HG03558 (cell line): ENCODE measurements around the gene STK26.
"Not testable (repeated sequence)": the region's sequence is repeated elsewhere in the genome, so short reads cannot be mapped to it uniquely, and the experiment has no call there.

Experiments
- ATAC-seq: cut with Tn5 transposase; IDR thresholded peaks from one replicate; pipeline ENCODE4 v1.9.1; 2021; ENCODE audit warnings: moderate number of reproducible peaks; ENCODE audit not compliant: unreplicated experiment; ENCODE audit errors: extremely low read depth

STK26 gene

DNA sequence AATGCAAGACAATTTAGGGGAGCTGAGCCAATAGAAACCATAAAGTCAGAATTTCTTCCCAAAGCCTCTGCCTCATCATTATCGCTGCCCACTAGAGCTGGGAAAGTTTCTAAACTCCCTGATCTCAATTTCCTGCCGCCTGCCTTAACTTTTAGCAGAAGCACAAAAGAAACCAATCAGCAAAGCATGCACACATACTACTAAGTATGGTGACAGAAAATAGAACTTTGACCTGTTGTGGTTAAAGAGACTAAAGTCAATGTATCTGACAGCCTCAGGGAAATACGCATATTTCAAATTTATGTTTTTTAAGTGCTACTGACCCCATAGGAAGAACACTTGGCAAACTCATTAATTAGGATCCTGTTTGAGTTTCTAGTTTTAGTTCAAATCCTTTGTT is 10.1 kb downstream of the STK26 start:
- no peak for ATAC-seq

DNA sequence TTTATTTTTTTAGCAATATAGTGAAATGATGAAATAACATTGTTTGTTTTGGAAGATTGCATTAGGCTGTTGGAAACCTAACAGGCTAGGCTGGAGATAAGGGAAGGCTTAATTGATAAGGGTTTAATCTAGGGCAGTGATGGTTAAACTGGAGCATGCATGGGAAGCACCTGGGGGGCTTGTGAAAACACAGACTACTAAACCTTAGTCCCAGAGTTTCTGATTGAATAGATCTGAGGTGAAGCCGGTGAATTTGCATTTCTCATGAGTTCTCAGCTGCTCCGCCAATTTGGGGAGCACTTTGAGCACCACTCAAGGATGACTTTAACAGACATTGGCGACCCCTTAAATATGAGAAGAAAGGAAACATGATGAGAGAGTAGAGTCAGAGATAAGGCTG is 11.5 kb downstream of the STK26 start:
- no peak for ATAC-seq

DNA sequence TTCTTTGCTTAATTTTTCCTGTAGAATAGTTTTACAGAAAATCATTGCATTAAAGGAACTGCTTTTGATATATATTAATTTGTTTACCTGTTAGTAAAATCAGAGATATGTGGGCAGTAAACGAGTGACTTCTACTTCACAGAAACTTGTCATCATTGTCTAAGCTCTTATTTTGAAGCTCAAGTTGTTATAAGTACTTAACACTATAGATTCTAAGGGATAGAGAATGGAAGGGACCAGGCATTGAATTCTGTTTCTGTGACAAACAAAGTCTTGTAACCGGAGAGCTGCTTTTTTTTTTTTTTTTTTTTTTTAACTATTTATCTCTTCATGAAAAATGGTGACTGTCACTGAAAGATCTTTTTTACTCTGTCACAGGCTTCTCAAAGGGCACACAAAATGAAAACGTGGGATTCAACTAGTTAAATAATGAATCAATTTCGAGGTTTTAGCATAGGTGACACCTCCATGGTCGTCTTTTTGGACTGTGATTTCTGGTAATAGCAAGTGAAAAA is 14.4 kb downstream of the STK26 start:
- ATAC-seq: no peak

DNA sequence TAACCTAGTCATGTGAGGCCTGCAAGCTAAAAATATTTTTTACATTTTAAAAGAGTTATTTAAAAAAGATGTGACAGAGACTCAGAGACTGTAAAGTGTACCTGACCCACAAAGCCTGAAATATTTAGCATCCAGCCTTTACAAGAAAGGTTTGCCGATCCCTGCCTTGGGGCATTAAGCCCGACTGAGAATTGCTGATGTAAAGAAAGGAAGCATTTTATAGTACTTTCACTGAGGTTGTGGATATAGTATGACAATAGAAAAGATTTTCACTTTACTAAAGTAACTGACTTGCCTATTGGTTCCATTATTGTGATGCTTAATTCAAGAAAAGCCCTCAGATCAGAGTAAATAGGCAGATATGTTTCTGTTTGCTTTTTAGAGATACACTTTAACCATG is 17.0 kb downstream of the STK26 start:
- ATAC-seq: no peak

DNA sequence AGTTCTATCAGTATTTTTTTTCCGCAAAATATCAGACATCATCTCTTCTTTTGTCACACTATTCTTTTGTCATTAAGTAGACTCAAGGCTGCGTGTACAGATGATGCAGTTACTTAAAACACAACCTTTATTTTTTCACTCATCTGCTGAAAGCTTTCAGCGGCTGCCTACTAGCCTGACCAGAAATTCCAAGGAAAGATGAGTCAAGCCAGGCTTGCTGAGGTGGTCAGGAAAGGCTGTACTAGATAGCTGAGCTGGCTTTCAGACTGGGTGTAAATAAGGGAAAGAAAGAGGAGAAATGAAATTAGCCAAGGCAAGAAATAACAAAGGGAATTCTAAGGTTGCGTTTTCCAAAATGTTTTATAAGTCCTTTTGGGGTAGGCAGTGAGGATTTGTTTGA is 17.9 kb downstream of the STK26 start:
- ATAC-seq: no peak

DNA sequence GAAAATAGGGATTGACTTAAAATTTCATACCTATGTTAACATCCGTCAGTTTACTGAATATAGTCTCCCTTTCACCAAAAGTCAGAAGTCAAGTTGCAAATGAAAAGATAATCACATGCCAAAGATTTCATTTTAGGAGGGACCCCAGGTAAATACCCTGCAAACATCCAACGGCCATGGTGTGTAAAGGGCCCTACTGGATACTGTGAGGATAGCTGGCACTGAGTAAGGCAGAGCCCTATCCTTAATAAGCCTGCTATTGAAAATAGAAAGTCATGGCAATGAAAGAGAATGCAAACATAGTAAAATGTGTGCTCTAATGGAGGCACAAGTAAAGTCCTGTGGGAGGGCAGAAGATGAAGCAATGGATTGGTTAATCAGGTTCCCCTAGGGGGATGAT is 20.9 kb downstream of the STK26 start:
- ATAC-seq: no peak

DNA sequence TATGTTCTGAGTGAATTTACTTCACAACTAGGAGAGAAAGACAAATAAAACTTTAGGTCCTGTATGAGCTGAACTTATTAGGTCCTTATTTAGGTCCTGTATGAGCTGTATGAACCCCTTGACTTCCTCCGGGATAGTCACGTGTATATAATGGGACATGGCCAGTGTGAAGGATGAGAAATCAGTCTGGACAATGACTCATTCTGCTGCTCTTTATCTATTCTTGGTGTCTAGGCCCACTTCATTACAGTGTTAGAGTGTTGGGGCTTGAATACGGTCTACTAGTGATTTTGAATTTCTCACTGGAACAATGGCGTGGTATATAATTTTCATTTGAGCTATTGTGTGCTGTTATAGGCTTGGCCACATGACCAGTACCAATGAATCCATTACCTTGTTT is 21.9 kb downstream of the STK26 start:
- ATAC-seq: no peak

DNA sequence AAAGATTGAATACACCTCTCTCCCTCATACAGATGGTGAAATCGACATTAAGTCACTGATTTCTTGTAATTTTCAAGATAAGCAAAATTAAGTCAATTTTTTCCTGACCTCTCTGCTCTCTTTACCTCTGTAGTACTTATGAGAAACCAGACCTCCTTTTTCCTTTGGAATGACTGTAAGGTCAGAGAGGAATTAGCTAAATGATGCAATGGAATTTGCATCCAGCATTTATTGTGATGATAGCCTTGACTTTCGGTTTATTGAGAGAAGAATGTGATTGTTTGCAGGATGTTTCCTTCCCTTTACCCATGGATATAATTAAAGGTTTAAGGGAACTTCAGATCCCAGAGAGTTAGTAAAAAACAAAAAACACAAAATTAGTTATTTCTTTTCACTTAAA is 22.4 kb downstream of the STK26 start:
- ATAC-seq: no peak

DNA sequence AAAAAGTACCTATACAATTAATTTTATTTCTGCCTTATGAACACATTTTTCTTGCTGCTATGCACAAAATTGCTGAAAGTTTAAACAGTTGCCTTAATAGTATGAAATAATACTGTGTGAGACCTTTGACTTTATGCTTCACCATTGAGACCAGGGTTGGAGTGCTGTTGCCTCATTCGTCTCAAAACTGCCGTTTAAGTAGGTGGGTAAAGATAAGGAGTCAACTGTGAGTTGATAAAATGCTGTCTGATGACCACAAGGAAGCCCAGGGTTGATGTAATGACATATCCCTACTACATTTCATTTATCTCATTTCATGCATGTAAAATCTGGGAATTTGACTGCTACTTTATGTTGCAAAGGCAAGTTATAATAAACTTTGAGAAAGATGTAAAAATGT is 23.4 kb downstream of the STK26 start:
- no peak for ATAC-seq

DNA sequence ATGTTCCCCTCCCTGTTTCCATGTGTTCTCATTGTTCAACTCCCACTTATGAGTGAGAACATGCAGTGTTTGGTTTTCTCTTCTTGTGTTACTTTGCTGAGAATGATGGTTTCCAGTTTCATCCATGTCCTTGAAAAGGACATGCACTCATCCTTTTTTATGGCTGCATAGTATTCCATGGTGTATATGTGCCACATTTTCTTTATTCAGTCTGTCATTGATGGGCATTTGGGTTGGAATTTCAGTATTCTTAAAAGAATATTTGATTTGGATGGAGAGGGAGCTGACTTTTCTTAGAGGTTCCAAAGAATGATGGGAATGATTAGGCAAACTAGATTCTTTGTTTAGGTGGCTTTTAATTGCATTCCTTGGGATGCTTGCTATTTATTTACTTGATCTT is 28.7 kb downstream of the STK26 start:
- not testable (repeated sequence) for ATAC-seq

DNA sequence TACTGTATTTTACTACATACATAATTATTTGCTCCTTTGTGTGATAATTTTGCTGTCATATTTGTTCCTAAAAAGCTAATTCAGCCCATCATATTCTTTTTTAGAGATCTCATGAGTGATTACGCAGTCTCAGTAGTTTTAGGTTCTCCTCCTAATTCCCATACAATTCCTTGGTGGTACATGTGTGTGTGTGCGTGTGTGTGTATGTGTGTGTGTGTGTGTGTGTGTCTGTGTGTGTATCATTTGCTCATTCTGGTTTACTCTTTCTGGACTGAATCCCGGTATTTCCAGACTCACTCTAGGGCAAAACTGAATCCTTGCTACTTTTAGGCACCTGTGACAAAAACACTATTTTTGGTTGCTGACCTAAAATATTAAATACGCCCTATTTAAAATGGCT is 34.9 kb downstream of the STK26 start:
- ATAC-seq: no peak

DNA sequence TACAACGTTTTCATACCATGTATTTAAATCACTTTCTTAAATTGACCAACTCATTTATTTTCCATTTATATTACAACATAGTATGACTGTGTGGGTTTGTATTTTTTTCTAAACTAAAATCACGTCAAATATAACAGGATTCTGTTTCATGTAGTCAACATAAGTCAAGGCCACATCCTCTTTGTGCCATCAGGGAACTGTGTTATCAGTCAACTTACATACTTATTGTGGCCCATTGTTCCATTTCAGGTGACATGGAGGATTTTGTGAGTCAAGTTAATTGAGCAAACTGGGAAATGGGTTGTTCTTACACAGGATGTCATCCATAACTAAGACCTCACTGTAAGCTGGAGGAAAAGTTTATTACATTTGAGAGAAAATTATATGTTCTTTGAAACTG is 35.9 kb downstream of the STK26 start:
- ATAC-seq: no peak

DNA sequence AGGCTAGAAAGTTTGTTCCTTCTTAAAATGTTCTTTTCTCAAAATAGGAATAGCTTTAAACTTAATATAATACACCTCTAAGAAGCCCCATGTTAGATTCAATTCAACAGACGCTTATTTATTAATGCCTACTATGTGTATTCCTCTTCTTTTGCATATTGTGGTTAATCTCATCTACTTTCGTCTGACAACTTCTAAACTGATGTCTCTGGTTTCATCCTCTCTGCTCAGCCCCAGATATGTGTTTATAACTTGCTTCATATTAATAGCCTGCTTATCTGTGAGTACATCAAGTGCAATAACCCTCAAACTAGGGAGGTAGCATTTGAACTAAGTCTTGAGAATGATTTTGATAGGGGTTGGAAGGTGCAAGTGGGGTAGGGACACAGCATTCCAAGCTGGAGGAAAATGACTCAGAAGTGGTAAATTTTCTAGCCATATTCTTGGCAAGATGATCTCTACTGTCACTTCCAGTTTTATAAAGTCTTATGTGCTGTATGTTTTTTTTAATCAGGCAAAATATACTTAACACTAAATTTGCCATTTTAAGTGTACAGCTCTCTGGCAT is 37.0 kb downstream of the STK26 start:
- no peak for ATAC-seq

DNA sequence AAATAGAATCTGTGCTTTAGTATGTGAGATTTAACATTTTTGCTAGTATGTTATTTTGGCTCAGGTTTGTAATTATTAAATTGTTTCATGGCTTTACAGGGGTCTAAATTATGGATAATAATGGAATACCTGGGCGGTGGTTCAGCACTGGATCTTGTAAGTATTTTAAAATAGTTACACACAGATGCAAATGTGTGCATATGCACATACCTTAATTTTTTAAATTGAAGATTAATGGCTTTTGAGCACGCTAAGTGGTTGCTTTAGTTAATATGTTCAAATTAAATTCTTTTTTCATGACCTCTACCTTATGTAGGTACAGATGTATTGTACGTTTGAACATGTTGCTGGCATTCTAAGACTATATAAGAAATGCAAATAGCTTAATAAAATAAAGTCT is 40.2 kb downstream of the STK26 start:
- ATAC-seq: no peak

DNA sequence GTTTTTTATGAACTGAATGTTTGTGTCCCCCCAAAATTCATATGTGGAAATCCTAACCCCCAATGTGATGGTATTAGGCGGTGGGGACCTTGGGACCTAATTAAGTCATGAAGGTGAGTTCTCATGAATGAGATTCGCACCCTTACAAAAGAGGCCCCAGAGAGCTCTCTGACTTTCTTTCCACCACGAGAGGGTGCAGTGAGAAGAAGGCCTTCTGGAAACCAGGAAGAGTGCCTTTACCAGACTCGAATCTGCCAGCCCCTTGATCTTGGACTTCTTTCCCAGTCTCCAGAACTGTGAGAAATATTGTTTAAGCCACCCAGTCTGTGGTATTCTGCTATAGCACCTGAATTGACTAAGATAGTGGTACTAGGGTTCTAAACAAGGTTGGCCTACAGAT is 40.8 kb downstream of the STK26 start:
- no peak for ATAC-seq

DNA sequence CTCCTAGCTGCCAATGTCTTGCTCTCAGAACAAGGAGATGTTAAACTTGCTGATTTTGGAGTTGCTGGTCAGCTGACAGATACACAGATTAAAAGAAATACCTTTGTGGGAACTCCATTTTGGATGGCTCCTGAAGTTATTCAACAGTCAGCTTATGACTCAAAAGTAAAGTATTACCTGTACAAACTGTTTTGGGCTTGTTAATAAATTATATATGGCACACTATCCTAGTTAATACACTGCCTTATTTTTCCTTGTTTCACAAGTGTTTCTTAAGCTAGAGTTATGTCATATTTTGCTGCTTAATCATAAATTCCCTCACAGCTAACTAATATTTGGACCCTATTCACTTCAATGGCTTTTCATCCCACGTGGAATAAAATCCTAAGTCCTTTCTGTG is 45.3 kb downstream of the STK26 start:
- no peak for ATAC-seq

DNA sequence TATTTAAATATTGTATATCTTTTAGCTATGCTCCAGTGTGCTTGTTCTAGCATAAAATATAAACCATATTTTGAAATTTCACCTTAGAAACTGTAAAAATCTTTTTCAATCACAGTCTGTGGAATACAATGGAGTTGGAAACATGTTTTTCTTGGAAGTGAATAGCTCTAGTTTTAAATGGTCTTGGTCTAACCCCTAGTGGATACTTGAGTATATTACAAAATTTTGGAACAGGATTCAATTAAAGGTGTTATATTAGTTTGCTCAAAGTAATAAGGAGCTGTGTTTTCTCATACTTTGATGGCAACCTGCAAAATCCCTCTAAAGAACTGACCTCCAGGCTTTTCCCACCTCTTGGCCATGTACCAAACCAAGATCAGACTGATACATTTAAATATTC is 48.2 kb downstream of the STK26 start:
- ATAC-seq: no peak

DNA sequence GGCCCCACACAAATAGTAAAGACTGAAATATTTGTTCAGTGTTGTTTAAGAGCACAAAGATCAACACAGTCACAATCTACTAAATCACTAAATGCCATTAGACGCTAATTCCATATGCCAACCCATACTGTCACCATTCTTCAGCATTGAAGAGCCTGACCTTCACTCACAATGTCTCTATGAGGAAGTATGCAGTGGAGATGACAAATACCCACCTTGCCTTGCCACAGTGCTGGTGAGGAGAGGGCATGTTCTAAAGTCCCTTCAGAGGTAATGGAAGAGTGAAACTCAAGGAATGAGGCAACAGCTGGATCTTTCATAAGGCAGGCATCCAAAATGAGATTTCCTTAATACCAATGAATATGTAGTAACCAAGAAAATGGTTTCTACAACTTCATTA is 54.3 kb downstream of the STK26 start:
- ATAC-seq: no peak

DNA sequence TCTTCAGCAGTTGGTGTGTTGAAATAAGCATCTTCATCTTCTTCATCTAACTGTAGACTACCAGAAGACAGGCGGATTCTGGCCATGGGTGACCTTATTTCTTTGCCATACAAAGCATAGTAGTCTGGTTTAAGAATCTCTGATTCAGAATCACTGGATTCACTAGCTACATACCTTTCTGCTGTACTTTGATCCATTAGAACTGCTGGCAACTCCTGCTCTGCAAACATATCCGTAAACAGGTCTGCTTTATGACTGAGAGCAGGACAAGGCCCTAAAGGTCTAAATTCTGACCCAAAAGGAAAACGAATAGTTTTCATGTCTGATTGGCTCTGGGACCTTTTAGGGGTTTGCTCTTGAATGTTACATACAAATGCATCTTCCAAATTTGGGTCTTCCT is 54.8 kb downstream of the STK26 start:
- ATAC-seq: no peak

DNA sequence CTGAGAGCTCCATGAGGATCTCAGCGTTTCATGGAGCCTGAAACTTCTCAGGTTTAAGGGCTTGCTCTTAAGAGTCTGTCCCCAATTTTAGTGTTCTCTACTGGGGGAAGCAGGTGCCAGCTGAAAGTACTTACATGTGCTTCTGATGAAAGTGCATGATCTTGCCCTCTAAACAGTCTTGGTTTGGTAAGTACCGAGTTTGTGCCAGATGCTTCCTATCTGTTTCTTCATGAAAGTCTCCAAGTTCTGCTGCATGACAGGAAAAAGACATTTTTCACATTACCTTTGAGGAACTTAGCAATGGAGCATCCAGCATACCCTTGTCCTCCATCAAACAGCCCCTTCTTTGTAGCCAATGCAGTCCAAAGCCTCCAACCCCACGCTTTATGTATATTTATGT is 62.7 kb downstream of the STK26 start:
- no peak for ATAC-seq

DNA sequence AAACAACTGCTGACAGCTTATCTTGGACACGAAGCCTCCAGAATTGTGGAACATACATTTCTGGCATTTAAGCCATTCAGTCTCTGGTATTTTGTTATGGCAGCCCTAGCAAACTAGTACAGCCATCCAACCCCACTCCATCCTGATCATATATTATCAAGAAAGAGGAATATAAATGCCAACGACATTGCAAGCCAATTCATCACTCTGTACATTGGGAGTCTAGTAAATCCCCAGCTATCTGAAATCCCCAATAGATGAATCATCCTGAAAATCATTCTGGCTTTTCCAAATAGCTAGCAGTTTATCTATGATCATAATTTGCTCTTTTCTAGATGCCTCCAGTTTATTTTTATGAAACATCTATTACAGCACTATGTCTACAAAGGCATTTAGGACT is 63.6 kb downstream of the STK26 start:
- no peak for ATAC-seq

DNA sequence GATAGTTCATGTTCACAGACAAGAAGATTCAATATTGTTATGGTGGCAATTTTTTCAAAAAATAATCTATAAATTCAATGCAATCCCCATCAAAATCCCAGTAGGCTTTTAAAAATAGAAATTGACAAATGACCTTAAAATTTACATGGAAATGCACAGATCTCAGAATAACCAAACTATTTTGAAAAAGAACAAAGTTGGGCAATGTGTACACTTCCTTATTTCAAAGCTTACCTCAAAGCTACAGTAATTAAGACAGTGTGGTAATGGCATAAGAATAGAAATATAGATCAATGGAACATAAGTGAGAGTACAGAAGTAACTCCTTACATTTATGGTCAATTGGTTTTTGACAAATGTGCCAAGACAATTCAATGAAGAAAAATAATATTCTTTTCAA is 65.8 kb downstream of the STK26 start:
- no peak for ATAC-seq
